Midbrain (tissue), 1 donor: Measurements from ENCODE around the gene DNM3.

Experiments
- DNase-seq: peaks from one replicate; lab custom pipeline; 2025; lab: John Stamatoyannopoulos, UW

DNM3 gene

DNA sequence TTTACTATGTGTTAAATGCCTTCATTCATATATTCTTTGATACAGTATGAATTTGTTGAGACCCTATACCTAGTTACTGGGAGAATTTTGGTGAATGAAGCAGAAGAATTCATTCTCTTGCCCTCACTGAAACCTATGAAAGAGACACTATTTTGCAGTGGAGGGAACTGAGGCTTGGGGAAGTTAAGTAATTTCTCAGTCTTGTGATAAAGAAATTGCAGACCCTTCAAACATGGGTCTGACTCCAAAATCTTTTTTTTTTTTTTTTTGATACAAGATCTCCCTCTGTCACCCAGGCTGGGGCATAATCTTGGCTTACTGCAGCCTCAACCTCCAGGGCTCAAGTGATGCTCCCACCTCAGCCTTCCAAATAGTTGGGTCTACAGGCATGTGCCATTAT is 132.1 kb downstream of the DNM3 start:
- no peak for DNase-seq

DNA sequence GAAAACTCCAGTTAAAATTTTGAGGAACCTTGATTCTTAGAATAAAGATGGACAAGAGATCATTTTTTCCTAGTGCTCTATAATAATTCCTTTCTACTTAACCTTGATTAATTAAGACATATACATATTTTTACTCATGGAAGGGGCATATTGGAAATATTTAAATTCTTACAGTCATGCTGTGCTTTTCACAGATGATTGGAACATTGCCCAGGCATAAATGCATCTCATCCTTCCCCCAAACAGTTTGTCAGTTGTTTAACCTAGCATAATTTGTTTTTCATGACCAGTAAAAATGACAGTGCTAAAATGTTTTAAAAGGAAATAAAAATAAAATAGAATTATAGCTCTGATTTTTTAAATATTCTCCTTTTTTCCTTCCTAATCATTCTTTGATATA is 140.0 kb downstream of the DNM3 start:
- DNase-seq: no peak

DNA sequence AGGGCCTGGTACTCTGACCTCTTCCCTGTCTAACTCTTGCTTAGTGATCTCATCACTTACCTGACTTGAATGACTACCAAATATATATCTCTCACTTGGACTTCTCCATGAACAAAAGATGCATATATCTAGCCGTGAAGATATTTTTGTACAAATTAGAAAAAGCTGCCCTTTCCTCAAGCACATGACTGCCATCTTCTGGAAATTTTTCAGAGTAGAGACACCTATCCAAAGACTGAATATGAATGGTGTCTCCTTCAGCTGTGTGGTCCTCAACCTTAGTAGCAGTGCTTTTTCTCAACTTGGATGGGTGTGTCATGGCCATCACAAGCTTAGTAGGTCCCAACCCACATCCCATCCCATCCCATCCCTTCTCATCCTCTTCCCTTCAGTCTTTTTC is 142.3 kb downstream of the DNM3 start:
- peak; percentile 58 for DNase-seq

DNA sequence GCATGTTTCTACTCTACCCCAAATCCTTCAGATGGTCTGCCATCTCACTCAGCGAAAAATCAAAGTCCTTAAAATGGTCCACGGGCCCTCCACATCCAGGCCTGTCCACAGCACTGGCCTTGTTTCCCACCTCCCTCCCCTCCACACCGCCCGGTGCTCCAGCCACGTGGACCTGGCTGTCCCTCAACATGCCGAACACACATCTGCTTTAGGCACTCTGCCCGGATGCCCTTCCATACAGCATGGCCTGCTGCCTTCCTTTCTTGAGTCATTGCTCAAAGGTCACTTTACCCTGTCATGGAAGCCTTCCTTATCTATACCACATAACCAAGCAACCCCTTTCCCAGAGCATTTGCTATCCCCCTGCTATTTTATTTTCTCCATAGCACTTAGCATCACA is 143.0 kb downstream of the DNM3 start:
- DNase-seq: no peak

DNA sequence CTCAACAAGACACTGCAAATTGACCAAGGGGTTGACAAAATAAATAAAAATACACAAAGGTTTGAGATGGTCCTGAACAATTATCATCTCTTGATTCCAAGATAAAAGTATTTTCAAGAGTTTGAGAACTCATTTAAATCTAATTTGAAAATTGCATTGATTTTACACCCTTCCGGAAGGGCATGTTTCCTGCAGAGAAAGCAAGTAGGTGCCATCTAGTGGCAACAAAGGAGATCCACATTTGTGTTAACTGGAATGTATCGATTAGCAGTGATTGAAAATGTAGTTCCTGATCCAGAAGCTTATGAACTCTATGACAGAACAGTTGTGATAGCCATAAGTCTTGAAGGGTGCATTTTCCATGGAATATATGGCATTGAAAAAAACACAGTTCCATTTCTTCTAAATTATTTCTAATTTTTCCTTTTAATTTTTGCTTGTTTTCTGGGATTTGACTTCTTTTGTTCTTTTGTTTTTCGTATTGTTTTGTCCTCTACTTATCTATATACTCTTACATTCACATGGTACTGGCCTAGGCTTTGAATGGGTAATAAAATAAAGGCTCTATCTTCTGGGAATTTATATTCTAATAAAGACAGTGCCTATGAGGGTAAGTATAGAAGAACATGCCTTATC is 143.7 kb downstream of the DNM3 start:
- peak; percentile 54 for DNase-seq

DNA sequence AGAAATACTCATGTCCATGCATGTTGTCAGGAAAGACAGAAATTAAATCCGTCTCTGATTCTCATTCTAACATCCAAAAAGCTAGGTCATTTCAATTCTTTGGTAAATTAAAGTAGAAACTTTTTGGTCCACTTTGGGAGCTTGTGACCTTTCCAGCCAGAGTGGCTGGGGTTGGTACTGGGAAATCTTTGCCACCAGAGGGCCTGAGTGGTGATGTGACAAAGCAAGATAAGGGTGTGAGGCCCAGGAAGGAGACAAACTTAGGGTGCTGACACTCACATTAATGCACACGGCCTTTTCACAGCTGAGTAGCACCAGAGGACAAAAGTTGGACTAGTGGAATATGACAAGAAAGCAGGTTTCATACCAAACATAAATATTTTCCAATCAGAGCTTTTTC is 144.3 kb downstream of the DNM3 start:
- peak; percentile 30 for DNase-seq

DNA sequence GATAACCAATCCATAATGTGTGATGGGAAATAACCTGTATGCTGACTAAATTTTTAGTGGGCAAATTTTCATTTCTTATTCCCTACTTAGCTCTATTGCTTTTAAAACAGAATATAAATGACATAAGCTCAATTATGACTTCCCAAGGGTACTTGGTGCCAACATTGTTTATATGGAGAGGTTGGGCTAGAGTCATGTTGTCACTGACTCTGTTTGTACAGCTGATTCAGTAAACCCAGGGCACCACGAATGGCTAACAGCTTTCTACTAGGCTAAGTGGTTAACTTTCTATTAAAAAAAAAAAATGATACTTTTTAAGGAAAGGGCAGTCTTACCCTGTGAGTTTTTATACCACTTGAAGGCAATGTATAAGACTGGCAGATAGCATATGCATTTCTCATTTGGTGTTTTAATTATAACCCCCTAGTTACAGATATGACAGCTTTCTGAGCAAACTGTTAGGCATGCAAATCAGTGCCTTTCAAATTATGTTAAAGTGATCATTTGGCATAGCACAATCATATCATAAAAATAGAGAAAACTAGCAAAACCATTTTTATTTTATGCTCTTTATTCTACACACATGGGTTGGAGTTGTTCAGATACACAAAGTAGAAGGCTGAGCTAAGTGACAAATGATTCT is 147.1 kb downstream of the DNM3 start:
- no peak for DNase-seq

DNA sequence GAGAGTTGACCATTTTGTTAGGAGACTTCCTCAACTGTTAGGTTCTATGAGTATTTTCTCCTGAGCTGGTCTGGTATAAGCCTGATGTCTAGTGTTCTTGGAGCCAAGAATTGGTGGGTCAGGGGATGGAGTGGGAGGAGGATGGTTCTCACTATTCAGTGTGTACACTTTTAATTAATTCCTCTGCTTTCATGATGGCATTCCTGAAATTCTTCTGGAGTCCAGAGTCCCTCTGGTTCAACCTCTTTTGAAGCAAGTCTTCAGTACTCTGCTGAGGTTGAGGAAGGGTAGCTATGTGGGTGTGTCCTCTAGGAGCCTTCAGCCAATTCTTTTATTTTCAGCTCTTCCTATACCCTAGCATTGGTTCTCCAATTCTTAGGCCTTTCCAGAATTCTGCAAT is 149.1 kb downstream of the DNM3 start:
- no peak for DNase-seq

DNA sequence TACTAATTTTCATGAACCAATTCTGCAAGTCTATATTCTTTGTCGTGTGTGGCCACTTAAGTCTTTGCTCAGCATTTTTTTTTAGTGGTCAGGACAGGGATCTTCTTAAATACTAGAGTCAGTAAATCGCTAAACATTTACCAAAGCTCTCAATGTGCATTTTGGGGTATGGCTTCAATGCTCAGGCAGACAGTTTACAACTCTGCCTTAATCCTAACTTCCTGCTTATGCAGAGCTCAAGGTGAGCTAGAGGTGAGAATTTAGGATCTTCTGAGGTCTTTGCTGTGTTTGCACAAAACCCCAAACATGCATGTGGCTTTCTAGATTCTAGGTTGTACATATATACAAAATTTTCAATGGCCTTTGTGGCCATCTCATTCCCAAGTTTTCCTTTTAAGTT is 153.0 kb downstream of the DNM3 start:
- no peak for DNase-seq

DNA sequence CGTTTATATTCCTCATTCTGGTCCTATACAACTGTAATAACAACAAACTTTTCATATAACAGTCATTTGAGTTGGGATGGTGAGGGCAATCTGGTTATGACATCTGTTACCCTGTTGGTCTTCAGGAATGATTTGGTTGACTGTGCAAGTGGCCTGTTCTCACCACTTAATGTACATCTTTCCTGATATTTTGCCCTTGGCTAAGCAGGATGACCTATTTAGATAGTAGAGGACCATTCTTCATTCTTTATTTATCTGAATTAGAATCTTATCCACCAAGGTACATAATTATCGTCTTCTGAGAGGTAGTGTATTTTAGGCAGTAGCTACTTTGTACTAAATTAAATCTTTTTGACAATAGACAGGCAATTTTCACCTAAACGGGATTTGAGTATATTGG is 154.3 kb downstream of the DNM3 start:
- DNase-seq: no peak

DNA sequence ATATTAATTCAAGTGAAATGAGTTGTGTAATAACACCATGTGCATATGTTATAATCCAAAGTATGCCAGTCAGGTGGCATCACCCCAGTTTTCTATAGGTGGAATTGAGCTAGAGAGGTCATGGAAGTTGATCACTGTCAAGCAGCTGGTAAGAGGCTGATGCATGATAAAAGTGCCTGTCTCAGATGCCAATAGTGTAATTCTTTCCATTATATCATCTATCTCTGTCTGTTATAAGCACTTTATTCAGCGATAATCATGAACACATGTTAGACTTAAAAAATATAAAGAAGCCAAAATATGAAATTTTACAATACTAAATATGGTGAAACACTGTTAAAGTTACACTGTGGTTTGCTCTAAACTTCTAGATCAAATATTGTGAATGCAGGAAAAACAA is 156.6 kb downstream of the DNM3 start:
- DNase-seq: no peak

DNA sequence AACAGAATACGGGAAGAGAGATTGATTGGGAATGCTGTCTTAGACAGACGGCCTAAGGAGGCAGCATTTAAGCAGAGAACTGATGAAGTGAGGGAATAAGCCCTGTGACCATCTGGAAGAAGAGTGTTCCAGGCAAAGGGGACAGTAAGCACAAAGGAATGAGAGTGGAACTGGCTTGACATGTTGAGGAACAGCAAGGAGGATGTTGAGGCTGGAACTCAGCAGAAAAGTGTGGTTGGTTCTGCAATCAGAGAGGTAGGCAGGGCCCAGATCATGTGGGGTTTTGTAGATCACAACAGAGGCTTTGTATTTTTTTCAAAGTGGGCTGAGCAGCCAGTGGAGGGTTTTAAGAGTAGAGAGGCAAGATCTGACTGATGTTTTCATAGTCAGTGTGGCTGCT is 157.4 kb downstream of the DNM3 start:
- no peak for DNase-seq

DNA sequence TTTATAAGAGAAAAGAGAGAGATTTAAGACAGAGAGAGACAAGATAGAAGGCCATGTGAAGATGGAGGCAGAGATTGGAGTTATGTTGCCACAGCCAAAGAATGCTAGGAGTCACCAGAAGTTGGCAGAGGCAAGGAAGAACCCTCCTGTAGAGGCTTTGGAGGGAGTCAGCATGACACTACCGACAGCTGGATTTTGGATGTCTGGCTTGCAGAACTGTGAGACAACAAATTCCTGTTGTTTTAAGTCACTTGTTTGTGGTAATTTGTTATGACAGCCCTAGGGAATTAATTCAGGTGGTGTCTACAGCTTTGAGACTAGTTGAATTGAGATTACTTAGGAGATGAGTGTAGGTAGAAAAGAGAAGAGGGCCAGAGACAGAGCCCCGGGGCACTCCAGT is 158.5 kb downstream of the DNM3 start:
- DNase-seq: no peak

DNA sequence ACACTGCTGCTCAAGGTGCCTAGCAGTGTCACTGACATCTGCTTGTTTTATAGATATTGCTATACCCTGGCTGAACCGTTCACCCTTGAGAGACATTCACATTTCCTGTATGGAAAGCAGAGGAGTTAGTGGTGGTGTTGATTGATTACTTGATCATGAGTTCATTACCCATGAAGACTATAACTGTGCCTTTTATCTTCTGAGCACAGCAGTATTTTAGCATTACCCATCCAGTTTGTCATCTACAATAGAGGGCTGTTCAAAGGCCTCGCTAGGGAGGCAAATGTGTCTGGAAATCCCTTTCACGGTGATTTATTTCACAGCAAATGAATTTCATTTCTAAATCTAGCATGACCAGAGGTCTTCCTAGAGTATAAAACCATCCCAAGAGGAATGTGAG is 160.0 kb downstream of the DNM3 start:
- DNase-seq: no peak

DNA sequence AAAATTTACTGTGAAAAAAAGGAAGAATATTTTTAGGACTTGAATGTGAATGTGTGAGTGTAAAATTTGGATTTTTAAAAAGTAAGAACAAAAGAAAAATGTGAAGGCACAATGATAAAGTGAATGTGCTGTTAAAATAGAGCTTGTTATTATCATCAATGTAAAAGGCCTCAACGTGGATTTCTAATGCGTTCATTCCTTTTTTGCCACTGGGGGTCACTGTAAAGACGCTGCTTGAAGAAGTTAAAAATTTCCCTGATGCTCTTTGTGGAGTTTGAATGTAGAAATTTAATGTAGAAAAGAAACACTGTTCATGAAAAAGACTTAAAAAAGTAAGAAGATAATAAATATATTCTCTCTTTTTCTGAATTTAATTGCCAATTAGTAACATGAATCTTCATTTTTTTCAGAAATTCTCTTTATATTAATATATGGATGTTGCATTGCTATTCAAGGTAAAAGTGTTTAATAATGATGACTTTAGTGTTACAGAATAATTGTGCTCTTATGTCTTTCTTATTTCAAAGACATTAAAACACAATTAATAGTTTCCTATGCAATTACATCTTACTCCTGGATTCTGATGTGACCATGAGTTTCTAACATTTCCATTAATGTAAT is 161.5 kb downstream of the DNM3 start:
- DNase-seq: peak; percentile 69

DNA sequence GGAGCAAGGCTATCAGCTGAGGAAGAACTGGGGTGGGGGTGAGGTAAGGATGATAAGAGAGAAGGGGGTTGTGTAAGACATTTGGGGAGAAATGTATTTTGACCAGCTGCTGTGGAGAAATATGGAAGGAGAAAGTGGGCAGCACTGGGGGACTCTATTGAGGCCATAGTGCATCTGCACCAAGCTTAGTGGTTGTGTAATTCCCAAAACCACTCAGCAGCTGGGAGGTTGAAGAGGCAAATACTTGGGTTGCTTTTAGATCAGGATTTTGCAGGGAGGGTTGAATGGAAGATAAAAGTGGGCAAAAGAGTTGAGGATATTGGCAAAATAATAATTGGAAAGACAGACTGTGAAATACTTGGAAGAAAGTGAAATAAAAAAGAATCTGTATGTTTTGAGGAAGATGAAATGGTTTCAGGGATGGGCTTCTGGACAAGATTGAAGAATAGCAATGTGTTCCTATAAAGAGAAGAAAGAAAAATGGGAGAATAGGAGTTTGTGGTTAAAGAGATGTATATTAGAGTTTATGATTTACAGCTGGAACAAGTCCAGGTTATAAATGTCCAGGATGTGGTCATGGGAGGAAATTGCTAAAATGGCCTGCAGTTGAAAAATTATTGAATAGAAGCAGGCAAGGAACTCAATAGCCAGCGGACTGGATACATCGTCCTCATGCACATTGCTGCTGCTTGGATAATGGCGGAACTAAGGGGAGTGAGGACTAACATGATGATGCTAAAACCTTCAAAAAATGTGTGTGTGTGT is 162.7 kb downstream of the DNM3 start:
- no peak for DNase-seq

DNA sequence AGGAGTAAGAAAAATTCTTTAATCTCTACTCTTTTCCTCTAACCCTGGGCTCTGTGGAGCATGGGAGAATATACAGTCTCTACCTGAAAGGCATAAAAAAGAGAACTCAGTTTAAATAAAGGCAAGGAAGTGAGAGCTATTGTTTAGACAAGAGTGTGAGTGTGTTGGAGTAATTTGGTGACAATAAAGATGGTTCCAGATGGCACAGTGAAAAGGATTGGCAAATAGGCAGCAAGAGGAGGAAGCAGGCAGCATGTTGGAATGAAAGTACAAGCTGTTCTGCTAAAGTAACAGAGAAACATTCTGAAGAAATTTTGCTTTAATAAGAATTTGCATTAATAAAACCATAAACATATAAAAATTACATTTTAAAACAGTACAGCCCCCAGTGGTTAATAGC is 163.4 kb downstream of the DNM3 start:
- DNase-seq: no peak

DNA sequence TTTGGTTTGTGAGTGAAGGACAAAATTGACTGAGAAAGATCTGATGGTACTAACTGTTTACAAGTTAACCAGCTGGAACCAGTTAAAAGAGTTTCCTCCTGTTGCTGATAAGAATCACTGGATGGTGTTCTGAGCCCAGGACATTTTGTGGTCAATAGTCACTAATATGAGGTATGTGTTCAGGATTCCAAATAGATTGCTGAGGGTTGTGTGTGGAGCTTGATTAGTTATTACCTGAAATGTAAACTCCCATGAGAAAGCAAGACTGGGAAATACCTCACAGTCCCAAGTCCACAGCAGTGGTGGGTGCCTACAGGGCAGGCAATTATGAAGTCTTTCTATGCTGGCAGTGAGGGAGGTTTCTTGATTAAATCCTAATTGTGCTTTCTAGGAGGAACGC is 164.6 kb downstream of the DNM3 start:
- no peak for DNase-seq

DNA sequence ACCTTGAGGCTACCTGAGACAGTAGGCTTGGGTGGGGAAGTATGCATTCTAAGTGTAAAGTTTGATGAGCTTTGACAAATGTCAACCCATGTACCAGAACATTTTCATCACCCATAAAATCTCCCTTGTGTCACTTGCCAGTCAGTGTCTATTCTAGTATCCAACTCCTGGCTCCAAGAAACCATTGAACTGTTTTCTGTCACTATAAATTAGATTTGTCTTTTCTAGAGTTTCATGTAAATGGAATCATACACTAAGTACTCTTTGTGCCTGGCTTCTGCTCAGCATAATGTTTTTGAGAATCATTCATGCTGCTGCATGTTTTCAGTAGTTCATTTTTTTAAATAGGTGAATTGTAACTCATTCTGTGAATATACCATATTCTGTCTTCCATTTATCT is 165.4 kb downstream of the DNM3 start:
- no peak for DNase-seq

DNA sequence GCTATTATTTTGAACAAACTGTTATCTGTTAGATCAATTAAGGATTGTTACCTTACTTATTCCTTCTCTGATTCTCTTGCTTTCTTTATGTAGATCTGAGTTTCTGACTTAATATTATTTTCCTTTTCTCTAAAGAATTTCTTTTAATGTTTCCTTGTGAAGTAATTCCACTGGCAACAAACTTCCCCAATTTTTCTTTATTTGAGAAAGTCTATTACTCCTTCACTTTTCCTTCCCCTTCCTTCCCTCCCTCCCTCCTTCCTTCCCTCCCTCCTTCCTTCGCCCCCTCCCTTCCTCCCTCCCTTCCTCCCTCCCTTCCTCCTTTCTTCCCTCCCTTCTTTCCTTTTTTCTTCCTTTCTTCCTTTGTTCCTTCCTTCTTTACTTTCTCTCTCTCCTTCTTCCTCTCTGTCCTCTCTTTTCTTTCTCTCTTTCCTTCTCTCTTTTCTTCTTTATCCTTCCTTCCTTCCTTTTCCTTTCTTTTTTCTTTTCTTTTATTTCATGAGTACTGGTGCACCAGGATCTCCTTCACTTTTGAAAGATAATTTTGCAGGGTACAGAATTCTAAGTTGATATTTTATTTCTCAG is 177.5 kb downstream of the DNM3 start:
- DNase-seq: no peak

DNA sequence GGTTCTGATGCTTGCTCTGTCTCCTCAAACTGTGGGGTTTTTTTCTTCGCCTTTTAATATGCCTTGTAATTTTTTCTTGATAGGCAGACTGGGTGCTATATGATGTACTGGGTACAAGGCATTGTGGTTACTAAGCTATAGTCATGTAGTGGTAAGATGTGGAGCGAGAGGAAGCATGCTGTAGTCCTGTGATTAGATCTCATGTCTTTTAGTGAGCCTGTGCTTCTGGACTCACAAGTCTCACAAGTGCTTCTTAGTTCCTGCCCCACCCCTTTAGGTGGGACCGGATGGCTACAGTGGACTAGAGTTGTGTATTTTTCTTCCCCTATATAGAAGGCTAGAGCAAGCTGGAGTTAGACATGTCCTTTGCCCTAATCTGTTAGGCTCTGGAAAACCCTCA is 178.7 kb downstream of the DNM3 start:
- no peak for DNase-seq

DNA sequence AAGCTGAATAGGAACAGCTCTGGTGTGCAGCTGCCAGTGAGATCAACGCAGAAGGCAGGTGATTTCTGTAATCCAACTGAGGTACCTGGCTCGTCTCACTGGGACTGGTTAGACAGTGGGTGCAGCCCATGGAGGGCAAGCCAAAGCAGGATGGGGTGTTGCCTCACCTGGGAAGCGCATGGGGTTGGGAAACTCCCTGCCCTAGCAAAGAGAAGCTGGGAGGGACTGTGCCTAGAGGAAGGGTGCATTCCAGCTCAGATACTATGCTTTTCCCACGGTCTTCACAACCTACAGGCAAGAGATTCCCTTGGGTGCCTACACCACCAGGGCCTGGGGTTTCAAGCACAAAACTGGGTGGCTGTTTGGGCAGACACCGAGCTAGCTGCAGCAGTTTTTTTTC is 183.2 kb downstream of the DNM3 start:
- no peak for DNase-seq
